OCI-LY1 (cell line): ENCODE measurements around the gene KRTAP10-5.
"Not testable (repeated sequence)": the region's sequence is repeated elsewhere in the genome, so short reads cannot be mapped to it uniquely, and the experiment has no call there.

Experiments
- EZH2 ChIP-seq: fragments of 200-600 bp; sonication (generic), shearing (Covaris generic); IDR thresholded peaks from 2 replicates; pipeline ENCODE4 v1.8.0; 2017; ENCODE audit warnings: borderline replicate concordance, mixed run types, mild to moderate bottlenecking, antibody characterized with exemption, low read length, moderate library complexity, mixed read lengths
- TF ChIP-seq, protein P1 (sequence below): fragments of 200-600 bp; sonication (generic), shearing (Covaris generic); IDR thresholded peaks from 2 replicates; pipeline ENCODE4 v1.5.1; 2017; ENCODE audit warnings: mild to moderate bottlenecking, antibody characterized with exemption, low read length, moderate library complexity, mixed read lengths

DNA sequence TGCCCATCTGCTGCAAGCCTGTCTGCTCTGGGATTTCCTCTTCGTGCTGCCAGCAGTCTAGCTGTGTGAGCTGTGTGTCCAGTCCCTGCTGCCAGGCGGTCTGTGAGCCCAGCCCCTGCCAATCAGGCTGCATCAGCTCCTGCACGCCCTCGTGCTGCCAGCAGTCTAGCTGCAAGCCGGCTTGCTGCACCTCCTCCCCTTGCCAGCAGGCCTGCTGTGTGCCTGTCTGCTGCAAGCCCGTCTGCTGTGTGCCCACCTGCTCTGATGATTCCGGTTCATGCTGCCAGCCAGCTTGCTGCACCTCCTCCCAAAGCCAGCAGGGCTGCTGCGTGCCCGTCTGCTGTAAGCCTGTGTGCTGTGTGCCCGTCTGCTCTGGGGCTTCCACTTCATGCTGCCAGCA lies 20.7 kb upstream of the KRTAP10-5 start:
- TF ChIP-seq, protein P1, sequence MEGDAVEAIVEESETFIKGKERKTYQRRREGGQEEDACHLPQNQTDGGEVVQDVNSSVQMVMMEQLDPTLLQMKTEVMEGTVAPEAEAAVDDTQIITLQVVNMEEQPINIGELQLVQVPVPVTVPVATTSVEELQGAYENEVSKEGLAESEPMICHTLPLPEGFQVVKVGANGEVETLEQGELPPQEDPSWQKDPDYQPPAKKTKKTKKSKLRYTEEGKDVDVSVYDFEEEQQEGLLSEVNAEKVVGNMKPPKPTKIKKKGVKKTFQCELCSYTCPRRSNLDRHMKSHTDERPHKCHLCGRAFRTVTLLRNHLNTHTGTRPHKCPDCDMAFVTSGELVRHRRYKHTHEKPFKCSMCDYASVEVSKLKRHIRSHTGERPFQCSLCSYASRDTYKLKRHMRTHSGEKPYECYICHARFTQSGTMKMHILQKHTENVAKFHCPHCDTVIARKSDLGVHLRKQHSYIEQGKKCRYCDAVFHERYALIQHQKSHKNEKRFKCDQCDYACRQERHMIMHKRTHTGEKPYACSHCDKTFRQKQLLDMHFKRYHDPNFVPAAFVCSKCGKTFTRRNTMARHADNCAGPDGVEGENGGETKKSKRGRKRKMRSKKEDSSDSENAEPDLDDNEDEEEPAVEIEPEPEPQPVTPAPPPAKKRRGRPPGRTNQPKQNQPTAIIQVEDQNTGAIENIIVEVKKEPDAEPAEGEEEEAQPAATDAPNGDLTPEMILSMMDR, result not testable (repeated sequence)
- not testable (repeated sequence) for TF ChIP-seq EZH2
